Activated CD4-positive, alpha-beta T cell treated with anti-CD3 and anti-CD28 coated beads for 24 hours (primary cell): ENCODE data around the gene GNAI1.
A peak's percentile ranks its signal among the peaks of the same experiment; 100 is the strongest.

Source experiments
- DNase-seq, 2 donors: peaks; one replicate each; pipeline ENCODE4 v3.0.0-alpha.2; 2020; ENCODE audit warnings: low read depth in 2 of 2

The GNAI1 gene

DNA sequence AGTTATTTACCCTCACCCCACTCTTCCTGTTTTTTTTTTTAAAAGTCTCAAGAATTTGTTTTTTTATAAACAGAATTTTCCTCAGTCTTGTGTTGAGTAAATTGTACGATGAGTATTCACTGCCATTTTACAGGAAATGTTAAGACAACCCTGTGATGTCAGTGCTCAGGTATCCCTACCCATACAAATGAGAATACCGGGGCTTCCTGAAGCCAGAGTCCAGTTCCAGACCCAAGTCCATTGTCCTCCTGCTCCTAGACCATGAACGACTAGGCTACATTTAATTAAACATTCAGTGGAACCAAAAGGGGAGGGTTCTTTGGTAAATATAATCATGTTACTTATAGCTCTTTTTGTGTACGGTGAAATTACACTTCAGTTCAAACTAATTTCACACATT, 79.2 kb downstream of the GNAI1 start:
- no peak for DNase-seq

DNA sequence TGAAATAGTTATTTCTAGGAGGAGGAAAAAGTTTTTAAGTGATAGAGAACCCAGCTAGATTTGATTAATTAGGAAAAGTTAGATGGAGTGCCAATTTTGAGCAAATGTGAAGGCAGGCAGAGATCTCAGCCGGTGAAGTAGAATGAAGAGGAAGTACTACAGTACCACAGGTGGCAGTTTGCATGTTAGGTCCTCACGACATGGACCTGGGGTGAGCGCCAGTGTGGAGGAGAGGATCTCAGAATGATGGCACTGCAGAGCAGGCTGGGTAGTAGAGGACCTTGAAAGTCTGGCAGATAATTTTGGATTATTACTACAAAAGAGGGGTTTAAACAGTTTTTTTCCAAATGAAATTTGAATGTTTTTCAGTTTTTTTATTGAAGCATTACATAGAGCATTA, 81.1 kb downstream of the GNAI1 start:
- DNase-seq = no peak

DNA sequence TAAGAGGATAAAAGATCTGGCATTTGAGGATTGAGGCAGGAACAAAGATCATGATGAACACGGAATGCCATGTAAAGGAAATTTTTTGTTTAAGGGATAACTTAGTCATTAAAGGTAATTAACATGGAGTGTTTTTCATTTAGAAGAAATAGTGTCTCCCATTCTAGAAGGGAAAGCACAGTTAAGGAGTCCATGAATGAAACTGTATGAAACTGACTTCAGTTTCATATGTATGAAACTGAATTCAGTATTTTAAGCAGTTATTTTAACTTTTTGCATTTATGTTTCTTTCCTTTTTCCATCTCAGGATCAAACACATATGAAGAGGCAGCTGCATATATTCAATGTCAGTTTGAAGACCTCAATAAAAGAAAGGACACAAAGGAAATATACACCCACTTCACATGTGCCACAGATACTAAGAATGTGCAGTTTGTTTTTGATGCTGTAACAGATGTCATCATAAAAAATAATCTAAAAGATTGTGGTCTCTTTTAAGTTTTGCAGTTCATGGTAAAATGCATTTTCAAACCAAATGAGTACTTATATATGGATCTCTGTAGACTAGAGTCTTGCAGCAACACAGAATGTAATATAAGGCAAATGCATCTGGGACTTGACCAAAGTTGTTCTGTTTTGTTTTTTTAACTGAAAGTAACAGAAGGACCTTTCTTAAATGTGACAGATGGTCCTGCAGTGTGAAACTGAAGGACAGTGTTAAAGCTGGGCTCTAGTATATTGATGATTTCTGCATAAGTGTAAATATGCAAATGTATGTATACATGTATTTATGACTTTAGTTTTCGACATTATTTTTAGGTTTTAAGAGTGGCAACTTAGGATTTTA, 82.6 kb downstream of the GNAI1 start:
- no peak for DNase-seq

DNA sequence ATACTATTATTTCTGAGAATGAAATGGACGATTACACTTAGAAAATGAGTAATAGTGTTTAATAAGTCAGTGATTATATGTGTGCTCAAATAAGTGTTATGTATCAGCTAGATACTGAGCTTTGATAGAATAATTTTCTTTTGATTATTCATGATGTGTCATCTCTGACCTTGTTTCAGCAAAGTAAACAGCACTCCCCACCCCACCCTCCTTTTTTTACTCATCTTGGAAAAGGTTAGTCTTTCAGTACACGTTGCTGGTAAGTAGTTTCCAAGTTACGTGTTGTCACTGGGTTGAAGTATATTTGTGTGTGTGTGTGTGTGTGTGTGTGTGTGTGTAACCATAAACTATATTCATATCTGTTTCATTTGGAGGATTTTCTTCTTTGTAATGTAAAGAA, 84.1 kb downstream of the GNAI1 start:
- DNase-seq = peak; percentile 0 to 1

DNA sequence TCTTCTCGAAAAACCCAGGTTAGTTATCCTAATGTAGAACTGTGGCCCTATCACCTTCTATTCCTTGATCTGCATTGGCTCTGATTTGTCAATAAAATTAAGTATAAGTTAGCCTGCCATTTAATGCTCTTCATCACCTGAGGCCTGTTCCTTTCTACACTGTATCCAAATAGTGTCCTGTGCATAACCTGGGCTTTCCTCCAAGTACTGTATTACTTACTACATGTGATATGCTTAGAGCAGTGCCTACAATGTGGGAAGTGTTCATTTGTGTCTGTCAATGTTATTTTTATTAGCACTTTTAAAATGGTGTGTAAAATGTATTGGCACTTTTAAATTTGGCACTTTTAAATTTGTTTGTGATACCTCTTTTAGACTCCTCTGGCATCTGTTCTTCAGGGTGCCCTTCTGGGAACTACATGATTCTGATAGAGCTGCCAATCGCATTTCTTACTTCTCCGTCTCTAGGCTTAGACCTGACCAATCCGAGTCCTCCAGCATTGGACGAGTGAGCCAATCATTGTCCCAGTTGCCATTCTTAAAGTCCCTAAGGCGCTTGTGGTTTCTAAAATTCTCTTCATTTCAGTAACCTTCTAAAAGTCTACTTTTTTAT, 85.5 kb downstream of the GNAI1 start:
- DNase-seq = no peak

DNA sequence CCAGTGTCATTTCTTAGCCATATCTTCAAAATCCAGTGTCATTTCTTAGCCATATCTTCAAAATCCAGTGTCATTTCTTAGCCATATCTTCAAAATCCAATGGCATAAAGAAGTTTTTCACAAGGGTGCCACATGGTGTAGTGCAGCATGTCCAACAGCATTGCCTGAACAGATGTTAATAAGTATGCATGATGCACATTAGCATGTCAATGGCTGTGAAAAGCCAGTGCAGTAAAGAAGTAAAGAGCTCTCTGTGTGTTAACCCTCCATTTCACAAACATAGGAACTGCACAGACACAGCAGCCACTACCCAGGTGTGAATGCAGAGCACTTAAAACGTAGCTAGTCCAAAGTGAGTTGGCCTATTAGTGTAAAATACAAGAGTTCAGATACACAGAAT, 89.8 kb downstream of the GNAI1 start:
- DNase-seq = no peak

DNA sequence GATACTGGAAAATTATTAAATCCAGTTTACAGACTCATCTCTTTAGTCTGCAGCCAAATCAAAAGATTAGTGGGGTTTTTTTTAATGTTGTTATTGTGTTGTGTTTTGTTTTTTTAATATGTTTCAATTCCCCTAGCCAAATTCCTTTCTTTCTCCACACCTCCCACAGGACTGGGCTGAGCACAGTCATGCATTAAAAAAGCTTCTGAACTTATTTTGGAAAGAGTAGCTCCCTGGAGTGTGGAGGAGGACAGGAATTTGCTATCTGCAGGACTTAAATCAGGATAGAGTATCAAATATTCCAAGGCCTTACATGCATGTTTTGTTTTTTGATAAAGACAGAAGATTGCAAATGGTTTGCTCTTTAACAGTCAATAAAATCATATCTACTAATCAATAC, 90.7 kb downstream of the GNAI1 start:
- no peak for DNase-seq

DNA sequence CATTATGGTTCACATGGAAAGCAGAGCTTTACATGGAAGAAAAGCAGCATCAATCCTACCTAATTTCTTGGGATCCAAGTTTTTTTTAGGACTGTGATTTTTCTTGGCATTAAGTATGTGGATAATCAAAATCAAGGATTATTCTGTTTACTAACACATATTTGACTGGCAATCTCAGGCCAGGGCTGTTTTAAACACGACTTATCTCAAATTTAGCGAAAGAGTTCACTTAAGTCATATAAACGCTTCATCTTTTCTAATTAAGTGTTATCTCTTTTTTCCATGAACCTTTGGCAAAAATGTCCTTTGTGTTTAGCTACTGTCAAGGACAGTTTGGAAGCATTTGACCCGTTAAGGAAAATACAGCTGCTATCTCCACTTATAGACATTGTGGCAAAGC, 92.0 kb downstream of the GNAI1 start:
- DNase-seq = no peak

DNA sequence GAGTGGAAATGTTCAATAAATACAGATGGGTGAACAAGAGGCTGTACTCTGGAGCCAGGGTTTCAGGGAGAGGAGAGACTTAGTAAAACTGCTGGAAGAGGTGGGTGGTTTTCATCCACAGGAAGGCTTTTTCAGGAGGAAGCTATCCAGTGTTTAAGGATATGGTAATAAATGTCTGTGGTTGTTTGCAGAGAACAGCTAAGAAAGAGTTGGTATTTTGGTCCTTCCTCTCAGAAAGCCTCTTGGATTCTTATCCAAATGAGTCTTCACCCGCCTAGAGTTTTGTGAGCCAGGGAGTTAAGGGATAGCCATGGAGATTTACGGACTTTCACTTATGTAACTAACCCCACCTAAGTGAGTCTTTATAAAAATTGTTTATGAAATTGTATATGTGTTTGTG, 95.7 kb downstream of the GNAI1 start:
- DNase-seq = no peak

DNA sequence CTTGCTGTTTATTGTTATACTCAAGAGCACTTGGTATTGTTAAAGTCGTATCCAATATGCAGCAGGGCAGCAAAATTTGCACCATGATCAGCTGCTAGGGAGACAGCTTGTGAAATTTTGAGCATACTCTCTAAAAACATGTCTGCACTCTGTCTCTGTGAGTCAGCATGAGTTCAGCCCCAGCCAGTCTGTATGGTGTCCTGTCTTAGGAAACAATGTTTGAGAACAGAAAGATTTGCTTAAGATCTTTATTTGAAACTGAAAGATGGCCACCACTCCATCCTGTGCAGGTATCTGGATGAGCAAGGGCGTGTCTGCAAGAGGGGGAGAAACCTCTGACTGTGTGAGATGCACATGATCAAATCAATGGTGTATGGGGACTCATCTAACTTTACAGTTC, 97.1 kb downstream of the GNAI1 start:
- no peak for DNase-seq

DNA sequence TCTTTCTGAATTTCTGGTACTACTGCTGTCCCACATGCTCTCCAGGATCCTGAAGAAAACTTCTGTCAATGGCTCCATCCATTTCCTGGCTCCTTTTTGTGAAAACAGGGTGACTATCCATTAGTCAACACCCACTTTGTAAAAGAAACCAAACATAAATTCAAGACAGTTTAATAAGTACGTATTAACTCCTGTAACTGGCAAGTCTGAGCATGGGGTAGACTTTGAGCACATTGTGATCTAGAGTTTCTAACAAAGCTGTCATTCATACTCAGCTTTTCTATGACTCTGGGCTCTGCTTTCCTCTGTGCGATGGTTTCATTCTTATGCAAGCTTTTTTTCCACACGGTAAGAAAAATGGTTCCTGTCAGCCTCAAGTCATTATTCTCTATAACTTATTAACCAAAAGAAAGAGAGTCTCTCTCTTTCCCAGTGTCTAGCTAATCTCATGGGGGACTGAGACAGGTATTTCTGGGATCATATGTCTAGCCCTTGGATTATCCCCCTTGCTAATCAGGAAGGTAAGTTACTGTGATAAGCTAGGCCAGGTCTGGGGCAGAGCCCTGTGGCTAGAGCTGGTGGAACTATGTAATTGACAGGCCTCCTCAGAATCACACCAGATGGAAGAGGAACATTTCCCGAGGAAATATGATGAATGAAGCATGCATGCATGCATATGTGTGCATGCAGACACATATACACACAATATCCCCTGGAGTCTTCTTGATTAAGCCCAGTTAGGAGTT, 98.5 kb downstream of the GNAI1 start:
- DNase-seq = no peak

DNA sequence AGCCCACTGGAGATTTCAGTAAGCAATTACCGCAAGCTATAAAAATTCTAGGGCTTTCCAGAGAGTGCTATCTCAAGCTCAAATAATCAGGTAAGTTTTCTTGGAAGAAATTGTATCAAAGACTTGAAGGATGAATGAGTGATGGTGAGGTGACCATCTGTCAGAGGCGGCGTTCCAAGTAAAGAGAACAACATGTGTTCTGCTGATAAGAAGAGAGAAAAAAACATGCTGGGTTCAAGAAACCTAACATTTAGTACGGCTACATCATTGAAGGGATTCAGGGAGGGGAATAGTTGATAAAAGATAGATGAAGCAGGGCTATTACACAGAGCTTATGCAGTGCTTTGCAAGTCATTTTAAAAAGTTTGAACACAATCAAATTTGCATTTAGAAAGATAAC, 100.7 kb downstream of the GNAI1 start:
- DNase-seq = no peak

DNA sequence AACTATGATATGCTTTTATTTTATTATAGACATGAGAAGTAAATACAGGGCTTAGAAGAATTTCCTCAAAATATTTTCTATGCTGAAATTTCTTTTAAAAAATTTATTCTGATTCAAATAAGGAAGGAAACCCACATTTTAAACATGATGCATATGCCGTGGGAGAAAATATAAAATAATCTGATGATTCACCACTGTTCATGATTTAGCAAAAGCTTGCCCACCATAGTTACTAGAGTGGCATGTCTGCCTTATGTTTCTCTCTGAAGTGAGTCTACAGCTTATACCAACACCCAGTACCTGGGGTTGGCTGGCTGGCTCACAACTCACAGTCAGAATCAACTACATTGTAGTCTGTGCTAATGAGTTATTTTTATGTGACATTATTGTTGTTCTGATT, 102.0 kb downstream of the GNAI1 start:
- DNase-seq = no peak

DNA sequence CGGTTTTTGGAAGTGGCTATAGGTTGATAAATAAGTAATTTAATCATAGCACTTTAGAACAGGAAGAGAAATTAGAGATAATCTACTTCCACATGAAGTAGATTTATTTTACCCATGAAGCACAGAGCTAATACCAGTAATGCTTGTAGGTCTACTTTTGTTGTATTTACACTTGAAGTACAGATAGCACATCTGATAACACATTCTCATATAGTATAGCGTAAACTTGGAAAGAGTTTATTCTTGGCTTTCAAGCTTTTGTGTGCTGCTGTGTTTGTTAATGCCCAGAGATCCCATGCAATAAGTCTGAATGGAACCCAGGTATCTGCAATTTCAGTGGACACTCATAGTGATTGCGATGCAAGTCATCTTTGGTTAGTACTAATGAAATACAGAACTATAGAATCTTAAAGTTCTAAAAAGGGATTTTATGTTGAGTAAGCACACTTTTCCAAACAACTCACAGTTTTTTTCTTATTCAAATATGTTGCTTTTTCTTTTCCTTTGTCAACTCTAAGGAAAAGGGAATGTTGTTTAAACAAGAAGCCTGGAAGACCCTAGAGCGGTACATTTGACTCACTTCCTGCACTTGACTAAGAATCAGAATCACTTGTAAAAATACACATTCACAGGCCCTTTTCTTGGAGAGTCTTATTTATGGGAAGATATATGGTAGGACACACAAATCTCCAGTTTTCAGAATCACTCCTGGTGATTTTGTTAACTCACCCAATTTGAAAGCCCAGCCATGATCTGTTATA, 105.8 kb downstream of the GNAI1 start:
- DNase-seq = no peak

DNA sequence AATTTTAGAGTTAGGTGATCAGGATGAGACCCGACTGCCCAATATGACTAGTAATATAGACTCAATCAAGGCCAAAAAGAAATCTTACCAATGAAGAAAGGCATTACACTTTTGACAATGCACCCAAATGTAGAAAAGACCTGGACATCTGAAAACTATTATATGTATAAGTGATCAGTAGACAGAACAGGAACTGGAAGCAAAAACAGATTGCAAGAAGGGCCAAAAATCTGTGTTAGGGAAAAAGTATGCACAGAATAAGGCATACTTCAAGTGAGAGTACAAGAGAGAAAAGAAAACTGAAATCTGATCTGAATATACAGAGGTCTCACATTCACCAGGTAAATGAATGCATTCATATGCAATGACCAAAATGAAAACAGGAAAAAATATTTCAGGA, 107.0 kb downstream of the GNAI1 start:
- DNase-seq = no peak

DNA sequence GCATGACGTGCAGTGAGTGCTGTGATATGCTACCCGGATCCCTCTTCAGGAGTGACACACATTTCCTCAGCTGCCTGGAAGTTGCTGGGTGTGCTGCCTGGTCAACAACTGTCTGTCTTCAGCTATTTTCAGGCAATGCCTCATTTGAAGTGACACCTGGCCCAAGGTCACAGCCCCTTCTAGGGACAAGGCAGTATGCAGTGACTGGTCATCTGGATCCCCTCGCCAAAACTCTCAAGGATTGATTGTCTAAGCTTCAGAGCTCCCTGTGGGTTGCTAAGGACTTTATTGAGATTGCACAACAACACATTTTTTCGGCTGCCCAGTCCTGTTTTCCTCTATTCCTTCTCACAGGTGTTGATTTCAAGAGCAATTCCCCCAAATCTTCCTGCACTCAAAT, 108.8 kb downstream of the GNAI1 start:
- no peak for DNase-seq

DNA sequence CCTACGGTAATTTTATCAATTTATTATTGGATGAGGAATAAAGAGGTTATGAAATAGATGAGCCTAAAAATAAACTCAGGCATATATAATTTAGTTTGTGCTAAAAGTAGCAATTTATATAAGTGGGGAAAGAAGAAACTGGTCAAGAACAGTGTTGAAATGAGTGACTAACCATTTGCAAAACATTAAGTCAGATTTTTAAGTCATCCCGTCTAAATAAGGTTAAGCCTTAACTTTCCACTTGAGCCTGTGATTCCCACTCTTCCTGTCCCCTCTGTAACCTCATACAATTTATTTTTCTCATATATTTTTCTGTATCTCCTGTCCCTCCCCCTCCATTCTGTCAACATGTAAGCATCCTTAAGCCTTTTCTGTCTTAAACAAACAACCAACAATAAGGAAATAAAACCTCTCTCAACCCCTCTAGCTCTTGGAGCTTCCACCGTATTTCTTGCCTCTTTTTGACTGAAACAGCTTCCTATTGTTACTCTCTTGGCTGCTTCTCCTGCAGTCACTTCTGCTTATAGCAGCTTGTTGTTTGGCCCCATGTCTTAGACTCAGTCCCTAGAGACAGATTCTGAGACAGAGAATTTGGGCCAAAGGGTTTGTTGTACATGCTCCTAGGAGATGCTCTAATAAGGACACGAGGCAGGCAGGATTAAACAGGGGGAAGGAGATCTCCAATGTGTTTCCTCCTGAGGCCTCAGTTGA, 109.7 kb downstream of the GNAI1 start:
- DNase-seq = no peak

DNA sequence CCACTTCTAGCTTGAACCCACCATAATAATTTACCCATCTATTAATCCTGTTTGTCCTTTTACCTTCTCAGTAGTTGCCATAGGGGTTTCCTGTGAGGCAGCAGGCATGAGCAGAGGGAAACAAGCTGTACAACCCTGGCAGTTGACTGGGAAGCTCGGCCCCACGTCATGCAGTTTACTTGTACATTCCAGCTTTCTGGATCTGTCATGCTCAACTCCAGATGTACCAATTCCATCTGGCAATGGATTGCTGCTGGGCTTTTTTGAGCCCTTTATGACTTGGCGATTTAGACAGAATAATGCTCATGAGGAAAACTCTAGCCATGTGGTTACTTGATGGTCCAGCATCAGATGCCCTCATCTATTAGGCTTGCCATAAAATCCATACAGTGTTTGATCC, 112.5 kb downstream of the GNAI1 start:
- DNase-seq = no peak

DNA sequence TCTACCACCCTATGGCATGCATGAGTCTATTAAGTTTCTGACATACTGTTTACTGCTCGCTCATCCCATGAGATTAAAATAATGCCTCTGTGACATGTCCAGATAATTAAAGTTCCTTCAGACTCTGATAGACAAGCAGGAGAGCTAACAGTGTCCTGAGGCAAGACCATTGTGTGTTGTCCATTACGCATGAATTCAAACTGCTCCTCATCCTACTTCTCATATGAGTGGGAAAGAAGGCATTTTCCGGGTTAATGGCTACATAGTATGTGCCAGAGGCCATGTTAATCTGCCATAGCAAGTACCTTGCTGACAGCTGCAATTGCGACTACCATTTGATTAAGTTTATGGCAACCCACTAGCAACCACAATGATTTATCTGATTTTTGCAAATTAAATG, 113.3 kb downstream of the GNAI1 start:
- no peak for DNase-seq

DNA sequence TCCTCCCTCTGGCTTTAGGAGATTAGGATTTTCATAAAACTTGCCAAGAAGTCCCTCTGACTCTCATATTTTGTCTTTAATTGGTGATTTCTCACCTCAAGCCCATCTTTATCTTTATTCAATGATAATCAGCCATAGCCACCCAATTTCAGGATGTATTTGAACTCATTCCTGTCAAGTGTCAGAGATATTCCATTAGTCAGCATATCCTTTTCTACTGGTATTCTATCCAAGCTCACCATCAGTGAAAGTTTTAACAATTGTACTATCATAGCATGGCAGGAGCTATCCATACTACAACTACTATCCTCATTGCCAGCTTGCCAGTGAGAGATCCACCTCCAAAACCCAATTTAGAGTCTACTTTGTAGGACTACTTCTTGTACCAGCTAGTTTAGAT, 114.6 kb downstream of the GNAI1 start:
- no peak for DNase-seq

DNA sequence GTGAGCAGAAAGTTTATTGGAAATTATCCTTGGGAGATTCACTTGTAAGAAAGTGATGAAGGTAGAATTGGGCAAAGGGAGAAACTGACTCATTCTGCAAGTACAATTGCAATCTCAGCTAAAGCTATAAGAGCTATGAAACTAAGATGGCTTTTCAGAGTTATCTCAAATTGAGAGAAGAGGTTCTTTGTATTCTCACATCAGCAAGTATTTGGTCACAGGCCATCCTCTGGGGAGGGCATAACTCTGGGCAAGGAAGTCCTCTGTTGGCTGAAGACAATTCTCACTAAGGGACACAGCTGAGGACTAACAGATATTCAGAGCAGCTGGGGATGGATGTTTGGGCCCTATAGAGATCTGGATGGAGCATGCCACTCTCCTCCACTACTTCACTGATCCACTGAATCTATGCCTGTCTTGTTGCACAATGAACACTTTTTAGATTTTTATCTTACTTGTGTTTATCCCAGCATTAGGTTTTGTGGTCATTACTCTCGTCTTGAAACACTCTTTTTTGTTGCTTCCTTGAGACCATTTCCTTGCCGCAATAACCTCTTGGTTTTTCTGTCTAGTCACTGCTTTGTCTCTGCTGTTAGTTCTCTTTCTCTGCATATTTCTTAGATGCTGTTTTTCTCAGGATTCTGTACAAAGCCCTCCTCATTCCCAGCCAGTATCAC, 115.1 kb downstream of the GNAI1 start:
- no peak for DNase-seq
